Measurements from ENCODE around the gene CDNF.

DNA sequence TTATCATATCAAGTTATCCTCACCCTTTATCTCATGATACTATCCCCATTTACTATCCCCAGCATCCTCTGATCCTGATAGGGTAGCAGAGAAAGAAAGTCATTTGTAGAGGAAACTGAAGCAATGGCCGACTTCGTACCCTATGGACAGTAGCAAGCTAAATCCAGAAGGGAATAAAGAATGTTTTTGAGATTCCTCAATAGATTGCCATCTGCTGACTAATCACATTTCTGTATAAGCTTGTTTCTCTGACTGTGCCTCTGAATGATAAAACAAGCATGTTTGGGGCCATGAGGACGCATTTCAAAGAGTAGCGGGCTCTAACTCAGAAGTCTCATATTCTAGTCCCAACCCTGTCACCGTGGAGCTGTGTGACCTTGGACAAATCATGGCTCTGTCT lies 49.9 kb downstream of the CDNF start:
- TF ChIP-seq EZH2 (IDR thresholded peaks at IDR 0.05; ENCODE audit: low read length) (no peak), CTCF (optimal IDR thresholded peaks at IDR 0.05 in 1 of 3, IDR thresholded peaks at IDR 0.05 in 1 of 3, conservative IDR thresholded peaks at IDR 0.05 in 1 of 3; ENCODE audit: extremely low read depth in 1 of 3, insufficient read depth in 2 of 3, low read length in 3 of 3) (no peak)
